Transverse colon (tissue), 4 donors: ENCODE data around the gene TOLLIP. TPM values are rescaled to one million over a fixed set of nuclear protein-coding genes. Genes with fewer than 3 reads are reported as not detected.

Experiments
- DNase-seq: peaks from one replicate; pipeline ENCODE4 v3.0.0-alpha.2; 2019
- H3K27ac ChIP-seq, 4 donors: fragments of 200-600 bp; sonication (generic); 2 replicates each; pipeline ENCODE4 v1.5.1; 2016 to 2018; ENCODE audit warnings: inconsistent platforms in 4 of 4
- H3K27me3 ChIP-seq: fragments of 200-600 bp; sonication (generic); 2 replicates; pipeline ENCODE4 v1.5.1; 2017; ENCODE audit warnings: inconsistent platforms
- H3K36me3 ChIP-seq, 4 donors: fragments of 200-600 bp; sonication (generic); 2 replicates each; pipeline ENCODE4 v1.5.1; 2017 to 2019; ENCODE audit warnings: inconsistent platforms in 4 of 4
- H3K4me1 ChIP-seq, 4 donors: fragments of 200-600 bp; sonication (generic); 2 replicates each; pipeline ENCODE4 v1.5.1; 2017 to 2020; ENCODE audit warnings: inconsistent platforms in 4 of 4
- H3K4me3 ChIP-seq, 4 donors: fragments of 200-600 bp; sonication (generic); 1 replicate in 1 of 4; 2 replicates in 3 of 4; pipeline versions ENCODE4 v1.5.1 to v1.6.1; 2017 to 2019; ENCODE audit warnings: inconsistent platforms in 4 of 4
- H3K9me3 ChIP-seq, 2 donors: fragments of 200-600 bp; sonication (generic); 2 replicates each; pipeline ENCODE4 v1.5.1; 2017 to 2019; ENCODE audit warnings: inconsistent platforms in 2 of 2
- EP300 ChIP-seq: sonication (generic); formaldehyde crosslinking; IDR thresholded peaks from one replicate; pipeline ENCODE4 v1.6.1; 2017; ENCODE audit warnings: antibody characterized with exemption, low read depth
- POLR2A ChIP-seq: fragments of 450-650 bp; IDR thresholded peaks from one replicate; pipeline ENCODE4 v1.6.1; 2016; ENCODE audit warnings: antibody characterized with exemption, mild to moderate bottlenecking, moderate library complexity
- POLR2AphosphoS5 ChIP-seq, 3 donors: sonication (generic); formaldehyde crosslinking; IDR thresholded peaks; one replicate each; pipeline ENCODE4 v1.6.1; 2016; ENCODE audit warnings: antibody characterized with exemption in 3 of 3
- WGBS, 2 donors: methylation state at CpG; one replicate each; pipeline ENCODE4 v1.1.5; 2018; ENCODE audit warnings: low coverage in 1 of 2; 5-methylcytosine and 5-hydroxymethylcytosine counted together
- in situ Hi-C, 4 donors: fragments of 200-750 bp; cut with MboI; loops; one replicate each; pipeline versions ENCODE4 v1.15.0 to v1.15.1; 2017; ENCODE audit warnings: low sequenced_read_pairs in 3 of 4, low pct_ligation_motif_present in 1 of 4, low pct_unique_long_range_greater_than_20kb in 1 of 4
- intact Hi-C: fragments of 100-400 bp; cut with DNase I; formaldehyde crosslinking; loops from one replicate; pipeline ENCODE4 v1.15.1; 2023; ENCODE audit warnings: low total_unique reads
- total RNA-seq, 4 donors: library from RNA; depleted of rRNA; stranded (reverse); fragments of >200 nt; gene quantifications; one replicate each; pipeline ENCODE4 v1.1.0, GENCODE V29; 2016
- TF ChIP-seq, protein P1 (sequence below), 5 experiments: fragments of 200-600 bp in 3 of 5; fragments of 450-650 bp in 2 of 5; sonication (generic) in 3 of 5; IDR thresholded peaks; 1 replicate in 2 of 5; 2 replicates in 3 of 5; pipeline ENCODE4 v1.5.1; 2016 to 2017; ENCODE audit warnings: antibody characterized with exemption in 5 of 5, inconsistent platforms in 3 of 5, mild to moderate bottlenecking in 2 of 5, moderate library complexity in 1 of 5

Gene TOLLIP
- total RNA-seq, 4 donors from 2014 or later = 25.9 to 132 (median 50.4) TPM

DNA sequence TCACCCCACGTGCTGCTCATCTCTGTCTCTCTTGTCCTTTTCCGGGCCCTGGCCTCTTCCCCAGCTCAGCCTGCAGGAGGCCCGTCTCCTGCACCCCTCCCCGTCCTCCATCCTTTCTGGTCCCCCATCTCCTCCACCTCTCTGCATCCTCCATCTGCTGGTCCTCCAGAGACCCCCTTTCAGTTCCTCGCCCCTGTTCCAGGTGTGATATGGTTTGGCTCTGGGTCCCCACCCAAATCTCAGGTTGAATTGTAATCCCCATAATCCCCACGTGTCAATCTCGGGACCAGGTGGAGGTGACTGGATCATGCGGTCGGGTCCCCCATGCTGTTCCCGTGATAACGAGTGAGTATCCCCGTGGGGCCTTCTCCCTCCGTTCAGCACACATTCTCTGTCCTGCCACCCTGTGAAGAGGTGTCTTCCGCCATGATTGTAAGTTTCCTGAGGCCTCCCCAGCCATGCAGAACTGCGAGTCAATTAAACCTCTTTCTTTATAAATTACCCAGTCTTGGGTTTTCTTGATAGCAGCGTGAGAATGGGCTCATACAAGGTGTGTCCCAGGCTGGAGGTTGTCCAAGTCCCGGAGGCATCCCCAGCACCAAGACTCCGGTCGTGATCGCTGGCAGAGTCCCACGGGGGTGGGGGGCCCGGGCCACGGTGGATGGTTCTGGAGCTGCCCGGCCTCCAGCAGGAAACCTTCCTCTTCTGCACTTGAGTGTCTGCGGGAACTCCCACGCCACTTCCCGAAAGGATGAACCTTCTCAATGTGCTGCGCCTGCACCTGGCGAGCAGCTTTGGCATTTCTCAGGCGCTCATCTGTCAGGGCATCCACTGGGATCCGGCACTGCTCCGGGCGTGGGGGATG lies 29.0 kb upstream of the TOLLIP start:
- in situ Hi-C loops = no loop called here
- Histone ChIP-seq H3K4me1 (peaks cover 12 to 18% (median 14%) of the 10 kb centered on the region in 4 donors), H3K27me3 (no peaks in the 10 kb centered on the region), H3K9me3 (no peaks in the 10 kb centered on the region), H3K36me3 (no peaks in the 10 kb centered on the region), H3K4me3 (no peak overlapping the region), H3K27ac (no peak overlapping the region)
- intact Hi-C loops = no loop called here
- 59% methylated on average over 30 of the region's 33 CpGs; no CpG with 5 or more reads in 1 of the 2 donors for WGBS, 2 donors
- no peak for DNase-seq
- TF ChIP-seq EP300 (no peak), POLR2A (no peak), POLR2AphosphoS5 (IDR thresholded peaks at IDR 0.05) (no peak)
- TF ChIP-seq, protein P1, sequence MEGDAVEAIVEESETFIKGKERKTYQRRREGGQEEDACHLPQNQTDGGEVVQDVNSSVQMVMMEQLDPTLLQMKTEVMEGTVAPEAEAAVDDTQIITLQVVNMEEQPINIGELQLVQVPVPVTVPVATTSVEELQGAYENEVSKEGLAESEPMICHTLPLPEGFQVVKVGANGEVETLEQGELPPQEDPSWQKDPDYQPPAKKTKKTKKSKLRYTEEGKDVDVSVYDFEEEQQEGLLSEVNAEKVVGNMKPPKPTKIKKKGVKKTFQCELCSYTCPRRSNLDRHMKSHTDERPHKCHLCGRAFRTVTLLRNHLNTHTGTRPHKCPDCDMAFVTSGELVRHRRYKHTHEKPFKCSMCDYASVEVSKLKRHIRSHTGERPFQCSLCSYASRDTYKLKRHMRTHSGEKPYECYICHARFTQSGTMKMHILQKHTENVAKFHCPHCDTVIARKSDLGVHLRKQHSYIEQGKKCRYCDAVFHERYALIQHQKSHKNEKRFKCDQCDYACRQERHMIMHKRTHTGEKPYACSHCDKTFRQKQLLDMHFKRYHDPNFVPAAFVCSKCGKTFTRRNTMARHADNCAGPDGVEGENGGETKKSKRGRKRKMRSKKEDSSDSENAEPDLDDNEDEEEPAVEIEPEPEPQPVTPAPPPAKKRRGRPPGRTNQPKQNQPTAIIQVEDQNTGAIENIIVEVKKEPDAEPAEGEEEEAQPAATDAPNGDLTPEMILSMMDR (IDR thresholded peaks at IDR 0.05) = no peak

DNA sequence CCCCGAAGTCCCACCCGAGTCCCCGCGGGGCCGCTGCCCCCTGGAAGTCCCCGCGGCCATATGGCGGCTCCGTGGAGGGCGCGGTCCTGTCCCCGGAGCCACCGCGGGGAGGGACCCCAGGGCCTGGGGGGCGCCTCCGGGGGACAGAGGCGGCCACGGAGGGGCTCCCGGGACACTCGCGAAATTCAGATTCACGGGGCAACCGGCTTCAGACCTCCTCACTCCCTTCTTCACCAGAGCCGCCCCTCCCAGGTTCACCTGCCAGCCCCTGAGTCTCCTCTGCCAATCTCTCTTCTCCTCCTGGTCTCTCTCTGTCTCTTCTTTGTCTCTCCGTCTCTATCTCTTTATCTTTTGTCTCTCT lies 28.2 kb upstream of the TOLLIP start:
- Histone ChIP-seq H3K9me3 (no peaks in the 10 kb centered on the region), H3K27ac (peak overlapping the region; percentile 56 to 88 (median 62)), H3K27me3 (no peaks in the 10 kb centered on the region), H3K4me3 (no peak overlapping the region), H3K36me3 (no peaks in the 10 kb centered on the region), H3K4me1 (peaks cover 12 to 18% (median 14%) of the 10 kb centered on the region in 4 donors)
- no peak for DNase-seq
- no peak for TF ChIP-seq EP300
- no peak for TF ChIP-seq POLR2A
- TF ChIP-seq, protein P1 (IDR thresholded peaks at IDR 0.05) = no peak
- no peak for TF ChIP-seq POLR2AphosphoS5 (IDR thresholded peaks at IDR 0.05)
- intact Hi-C loops = no loop called here
- in situ Hi-C loops = no loop called here
- 43 to 60% methylated on average over 1 to 25 of the region's 25 CpGs for WGBS, 2 donors

DNA sequence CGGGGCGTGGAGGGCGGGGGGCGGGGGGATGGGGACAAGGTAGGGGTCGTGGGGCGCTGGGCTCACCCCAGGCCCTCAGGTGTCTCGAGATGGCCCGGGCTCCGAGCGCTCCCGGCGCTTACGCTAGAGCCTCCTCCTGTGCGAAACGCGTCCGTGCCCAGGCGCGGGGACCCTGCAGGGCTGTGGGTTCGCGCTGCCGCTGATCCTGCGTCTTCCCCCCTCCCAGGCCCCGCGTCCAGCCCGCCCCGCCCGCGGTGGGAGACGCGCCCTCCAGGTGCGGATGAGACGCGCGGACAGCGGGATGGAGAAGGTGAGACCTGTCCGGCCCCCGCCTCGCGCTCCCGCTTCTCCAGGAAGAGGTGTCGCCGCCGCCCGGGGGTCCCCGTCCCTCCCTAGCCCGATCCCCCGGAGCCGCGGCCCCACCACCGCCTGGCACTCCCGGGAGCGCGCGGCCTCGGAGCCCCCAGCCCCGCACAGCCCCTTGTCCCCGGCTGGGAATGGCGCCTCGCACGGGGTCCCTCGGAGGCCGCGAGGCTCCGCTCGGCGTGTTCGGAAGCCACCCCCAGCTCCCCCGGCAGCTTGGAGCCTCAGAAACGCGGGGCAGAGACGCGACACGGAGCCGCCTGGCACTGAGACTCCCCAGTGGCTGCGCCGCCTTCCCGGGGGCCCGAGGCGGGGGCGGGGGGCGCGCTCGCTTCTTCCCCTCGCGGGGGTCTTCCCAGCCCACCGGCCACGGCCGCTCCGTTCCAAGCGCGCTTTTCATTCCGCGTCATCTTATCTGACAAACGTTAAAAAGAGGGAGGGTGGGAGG lies 27.6 kb upstream of the TOLLIP start:
- H3K4me3 ChIP-seq = peak overlapping the region; percentile 9 to 42 (median 34)
- 31% methylated on average over 53 of the region's 95 CpGs; no CpG with 5 or more reads in 1 of the 2 donors for WGBS, 2 donors
- in situ Hi-C loops (no loop called here), intact Hi-C loops (no loop called here)
- H3K27me3 ChIP-seq = no peaks in the 10 kb centered on the region
- DNase-seq = peak; percentile 41
- H3K27ac ChIP-seq = peak overlapping the region; percentile 56 to 88 (median 62)
- H3K4me1 ChIP-seq = peaks cover 12 to 18% (median 14%) of the 10 kb centered on the region in 4 donors
- no peaks in the 10 kb centered on the region for H3K9me3 ChIP-seq
- H3K36me3 ChIP-seq = no peaks in the 10 kb centered on the region
- no peak for TF ChIP-seq POLR2AphosphoS5 (IDR thresholded peaks at IDR 0.05)
- no peak for TF ChIP-seq POLR2A
- no peak for TF ChIP-seq EP300
- TF ChIP-seq, protein P1 (IDR thresholded peaks at IDR 0.05) = no peak
